Spleen (tissue), 11 donors: ENCODE data around the gene ERC1. TPM values are rescaled to one million over a fixed set of nuclear protein-coding genes. Genes with fewer than 3 reads are reported as not detected.
A peak's percentile ranks its signal among the peaks of the same experiment; 100 is the strongest.
"Not testable (repeated sequence)": the region's sequence is repeated elsewhere in the genome, so short reads cannot be mapped to it uniquely, and the experiment has no call there.

Experiments used
- DNase-seq: peaks from one replicate; pipeline ENCODE4 v3.0.0-alpha.2; 2020
- H3K27ac ChIP-seq, 8 donors: fragments of 200-600 bp; sonication (generic) in 7 of 8; 1 replicate in 4 of 8; 2 replicates in 4 of 8; pipeline versions ENCODE4 v1.5.0 to v1.8.0; 2016 to 2021; ENCODE audit warnings: inconsistent platforms in 4 of 8, mild to moderate bottlenecking in 4 of 8, moderate library complexity in 1 of 8
- H3K27me3 ChIP-seq, 7 donors: fragments of 200-600 bp; sonication (generic) in 6 of 7; replicated peaks in 1 of 7; 1 replicate in 4 of 7; 2 replicates in 3 of 7; pipeline versions ENCODE4 v1.5.0 to v1.8.0; 2016 to 2021; ENCODE audit warnings: inconsistent platforms in 3 of 7, mild to moderate bottlenecking in 1 of 7
- H3K36me3 ChIP-seq, 6 donors: fragments of 200-600 bp; sonication (generic) in 5 of 6; 1 replicate in 4 of 6; 2 replicates in 2 of 6; pipeline versions ENCODE4 v1.5.0 to v1.8.0; 2016 to 2021; ENCODE audit warnings: inconsistent platforms in 2 of 6
- H3K4me1 ChIP-seq, 6 donors: fragments of 200-600 bp; sonication (generic) in 5 of 6; 1 replicate in 3 of 6; 2 replicates in 3 of 6; pipeline versions ENCODE4 v1.5.0 to v1.8.0; 2016 to 2021; ENCODE audit warnings: inconsistent platforms in 3 of 6
- H3K4me3 ChIP-seq, 8 donors: fragments of 200-600 bp; sonication (generic) in 7 of 8; 1 replicate in 4 of 8; 2 replicates in 4 of 8; pipeline versions ENCODE4 v1.5.0 to v1.8.0; 2016 to 2021; ENCODE audit warnings: inconsistent platforms in 4 of 8, mild to moderate bottlenecking in 4 of 8, moderate library complexity in 2 of 8
- H3K9me3 ChIP-seq, 8 donors: fragments of 200-600 bp; sonication (generic) in 7 of 8; 1 replicate in 4 of 8; 2 replicates in 4 of 8; pipeline versions ENCODE4 v1.5.0 to v1.8.0; 2016 to 2021; ENCODE audit warnings: inconsistent platforms in 4 of 8
- POLR2A ChIP-seq, 3 donors: fragments of 450-650 bp; IDR thresholded peaks; one replicate each; pipeline ENCODE4 v1.5.1; 2017; ENCODE audit warnings: antibody characterized with exemption in 3 of 3, mild to moderate bottlenecking in 1 of 3
- POLR2AphosphoS5 ChIP-seq, 3 donors: sonication (generic); formaldehyde crosslinking; IDR thresholded peaks; one replicate each; pipeline ENCODE4 v1.5.1; 2017; ENCODE audit warnings: antibody characterized with exemption in 3 of 3
- WGBS, 5 donors: extraction: QIAGEN DNeasy Blood & Tissue Kit in 3 of 5; methylation state at CpG; one replicate each; pipeline versions ENCODE4 v1.1.5 to v1.1.7; 2013 to 2018; 5-methylcytosine and 5-hydroxymethylcytosine counted together
- intact Hi-C: fragments of 100-400 bp; cut with DNase I; formaldehyde crosslinking; loops from one replicate; pipeline ENCODE4 v1.15.0; 2023; ENCODE audit warnings: low total_unique reads
- polyA plus RNA-seq, 3 donors: library from polyadenylated mRNA; stranded (reverse); fragments of 200-250 nt; gene quantifications; one replicate each; pipeline ENCODE4 v1.2.1, GENCODE V29; 2013
- total RNA-seq, 7 donors: library from RNA; depleted of rRNA in 3 of 7; stranded (reverse); fragments of >200 nt in 3 of 7; fragmentation: NEBNext Ultra II Directional in 4 of 7; extraction: Animal tissue kit (Norgen Biotek cat#: 25700) in 4 of 7; gene quantifications; one replicate each; pipeline versions ENCODE4 v1.1.0 to v1.2.1, GENCODE V29; 2016 to 2021
- TF ChIP-seq, protein P1 (sequence below), 11 experiments: fragments of 200-600 bp in 7 of 11; fragments of 450-650 bp in 4 of 11; sonication (generic) in 4 of 11; IDR thresholded peaks in 8 of 11; conservative IDR thresholded peaks in 3 of 11; 1 replicate in 7 of 11; 2 replicates in 4 of 11; pipeline versions ENCODE4 v1.4.0 to v1.8.0; 2016 to 2021; ENCODE audit warnings: antibody characterized with exemption in 11 of 11, inconsistent platforms in 4 of 11, mild to moderate bottlenecking in 1 of 11
- donor health status: healthy with polysubstance abuse.
- donor health status: DM: no; HTN: no; CAD: no; lungs with moderate emphysema.
- donor health status: DM: no; HTN: no; CAD: no.
- donor health status: Bipolar disorder and iron deficiency.
- donor health status: healthy.
- donor health status: DM: no; HTN: no; CAD: no.
- donor health status: DM: yes; HTN: yes; CAD: no.

The ERC1 gene
- total and polyA plus RNA-seq, 10 donors = 1.2 to 73.4 (median 42.6) TPM

DNA sequence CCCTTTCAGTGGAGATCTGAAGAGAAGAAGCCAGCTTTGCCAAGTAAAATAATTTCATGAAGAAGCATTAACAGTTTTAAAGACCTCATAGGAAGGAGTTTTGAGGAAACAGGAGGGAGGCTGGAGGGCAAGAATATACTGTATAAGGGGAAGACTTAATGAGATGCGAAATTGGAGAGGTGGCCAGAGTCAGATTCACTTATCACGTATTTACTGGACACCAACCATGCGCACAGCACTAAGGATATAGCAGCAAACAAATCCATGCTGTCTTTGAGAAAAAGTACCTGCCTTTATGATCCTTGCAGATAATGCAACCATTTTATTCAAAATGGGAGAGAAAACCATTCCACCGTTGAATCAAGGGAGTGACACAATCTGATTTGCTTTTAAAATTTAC, 100.3 kb downstream of the ERC1 start:
- intact Hi-C loops = loop anchor here (10.0 kb wide), 1 partner anchor 277 kb away; no protein-coding TSS in a partner anchor
- DNase-seq = no peak
- Histone ChIP-seq H3K4me1 (peaks cover 0 to 15% (median 3%) of the 10 kb centered on the region in 6 donors), H3K27ac (no peak overlapping the region), H3K4me3 (no peak overlapping the region), H3K36me3 (no peaks in the 10 kb centered on the region), H3K27me3 (no peaks in the 10 kb centered on the region), H3K9me3 (no peaks in the 10 kb centered on the region)
- WGBS, 5 donors = 61 to 87% (median 84%) methylated on average over 4 of the region's 4 CpGs
- TF ChIP-seq POLR2AphosphoS5 (IDR thresholded peaks at IDR 0.05) (no peak), POLR2A (IDR thresholded peaks at IDR 0.05) (no peak)
- TF ChIP-seq, protein P1, sequence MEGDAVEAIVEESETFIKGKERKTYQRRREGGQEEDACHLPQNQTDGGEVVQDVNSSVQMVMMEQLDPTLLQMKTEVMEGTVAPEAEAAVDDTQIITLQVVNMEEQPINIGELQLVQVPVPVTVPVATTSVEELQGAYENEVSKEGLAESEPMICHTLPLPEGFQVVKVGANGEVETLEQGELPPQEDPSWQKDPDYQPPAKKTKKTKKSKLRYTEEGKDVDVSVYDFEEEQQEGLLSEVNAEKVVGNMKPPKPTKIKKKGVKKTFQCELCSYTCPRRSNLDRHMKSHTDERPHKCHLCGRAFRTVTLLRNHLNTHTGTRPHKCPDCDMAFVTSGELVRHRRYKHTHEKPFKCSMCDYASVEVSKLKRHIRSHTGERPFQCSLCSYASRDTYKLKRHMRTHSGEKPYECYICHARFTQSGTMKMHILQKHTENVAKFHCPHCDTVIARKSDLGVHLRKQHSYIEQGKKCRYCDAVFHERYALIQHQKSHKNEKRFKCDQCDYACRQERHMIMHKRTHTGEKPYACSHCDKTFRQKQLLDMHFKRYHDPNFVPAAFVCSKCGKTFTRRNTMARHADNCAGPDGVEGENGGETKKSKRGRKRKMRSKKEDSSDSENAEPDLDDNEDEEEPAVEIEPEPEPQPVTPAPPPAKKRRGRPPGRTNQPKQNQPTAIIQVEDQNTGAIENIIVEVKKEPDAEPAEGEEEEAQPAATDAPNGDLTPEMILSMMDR (IDR thresholded peaks at IDR 0.05 in 8 of 11, conservative IDR thresholded peaks at IDR 0.05 in 3 of 11) = no peak

DNA sequence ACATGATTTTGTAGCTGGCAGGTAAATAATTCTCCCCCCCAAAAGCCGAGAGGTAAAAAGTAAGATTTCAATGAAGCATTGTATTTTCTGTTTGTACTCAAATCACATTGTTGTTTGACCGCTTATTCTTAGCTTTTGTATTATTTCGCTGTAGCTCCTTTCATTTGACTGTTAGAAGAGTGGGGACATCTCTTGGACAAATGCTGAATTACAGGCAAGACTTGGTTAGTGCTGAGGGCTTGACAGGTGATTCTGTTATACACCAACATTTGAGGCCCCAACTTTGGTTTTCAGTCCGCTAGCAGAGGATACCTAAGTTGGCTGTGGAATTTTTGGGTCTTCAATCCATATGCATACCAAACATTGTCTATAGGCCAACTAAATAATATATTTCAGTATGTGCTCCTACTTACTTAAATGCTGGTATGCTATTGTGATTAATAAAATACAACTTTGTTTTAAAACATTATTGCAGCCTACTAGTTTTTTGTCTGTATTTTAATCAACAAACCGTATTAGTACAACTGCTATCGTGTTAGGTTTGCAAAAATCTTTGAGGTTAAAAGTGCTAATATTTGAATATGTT, 102.2 kb downstream of the ERC1 start:
- WGBS, 5 donors = 37 to 49% (median 43%) methylated on average over 6 of the region's 6 CpGs
- H3K4me1 ChIP-seq = peaks cover 0 to 15% (median 3%) of the 10 kb centered on the region in 6 donors
- no peak overlapping the region for H3K27ac ChIP-seq
- H3K9me3 ChIP-seq = no peaks in the 10 kb centered on the region
- no peaks in the 10 kb centered on the region for H3K27me3 ChIP-seq
- intact Hi-C loops = loop anchor here (10.0 kb wide), 1 partner anchor 278 kb away; no protein-coding TSS in a partner anchor
- H3K36me3 ChIP-seq = no peaks in the 10 kb centered on the region
- TF ChIP-seq, protein P1 (IDR thresholded peaks at IDR 0.05 in 8 of 11, conservative IDR thresholded peaks at IDR 0.05 in 3 of 11) = peak; percentile 24 to 75 (median 68)
- TF ChIP-seq POLR2AphosphoS5 (IDR thresholded peaks at IDR 0.05) = no peak
- H3K4me3 ChIP-seq = no peak overlapping the region
- no peak for DNase-seq

DNA sequence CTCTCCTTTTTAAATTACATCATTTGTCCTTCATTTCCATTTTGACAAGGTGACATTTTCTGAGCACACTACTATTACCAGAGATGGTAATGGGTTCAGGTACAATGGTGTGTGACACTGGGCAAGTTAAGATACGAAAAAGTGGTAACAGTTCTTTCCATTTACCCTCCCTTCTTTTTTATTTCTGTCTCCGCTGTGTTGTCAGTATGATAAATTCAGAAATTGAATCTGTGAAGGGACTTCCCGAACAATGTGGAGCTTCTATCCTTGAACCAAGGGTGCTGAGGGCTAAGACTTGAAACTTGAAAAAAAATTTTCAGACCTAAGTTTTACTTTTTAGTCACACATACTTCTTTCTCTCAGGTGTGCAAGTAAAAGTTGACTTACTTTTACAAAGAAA, 103.7 kb downstream of the ERC1 start:
- Histone ChIP-seq H3K9me3 (no peaks in the 10 kb centered on the region), H3K27ac (no peak overlapping the region), H3K36me3 (no peaks in the 10 kb centered on the region), H3K4me3 (no peak overlapping the region), H3K27me3 (no peaks in the 10 kb centered on the region), H3K4me1 (peaks cover 0 to 15% (median 3%) of the 10 kb centered on the region in 6 donors)
- intact Hi-C loops = loop anchor here (10.0 kb wide), 1 partner anchor 280 kb away; no protein-coding TSS in a partner anchor
- 74 to 88% (median 80%) methylated on average over 3 of the region's 3 CpGs for WGBS, 5 donors
- TF ChIP-seq, protein P1 (IDR thresholded peaks at IDR 0.05 in 8 of 11, conservative IDR thresholded peaks at IDR 0.05 in 3 of 11) = no peak
- TF ChIP-seq POLR2A (IDR thresholded peaks at IDR 0.05) (no peak), POLR2AphosphoS5 (IDR thresholded peaks at IDR 0.05) (no peak)
- DNase-seq = no peak

DNA sequence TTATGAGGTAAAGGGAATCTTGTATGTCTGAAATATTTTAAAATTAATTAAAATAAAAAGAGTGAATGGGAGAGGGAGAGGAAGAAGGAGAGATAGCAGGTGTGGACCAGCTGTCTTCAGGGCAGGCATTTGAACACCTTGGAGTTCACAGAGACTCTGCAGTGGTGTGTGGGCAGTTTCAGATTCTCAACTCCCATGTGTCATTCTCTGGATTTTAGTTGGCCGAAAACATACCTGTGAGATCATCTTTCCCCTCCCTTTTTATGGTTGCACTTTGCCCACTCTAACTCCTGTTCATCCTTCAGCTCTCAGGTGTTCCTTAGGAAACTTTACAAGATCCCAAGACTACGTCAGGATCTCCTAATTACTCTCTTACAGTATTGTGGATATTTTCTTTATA, 108.1 kb downstream of the ERC1 start:
- Histone ChIP-seq H3K4me3 (no peak overlapping the region), H3K27me3 (no peaks in the 10 kb centered on the region), H3K27ac (no peak overlapping the region), H3K9me3 (no peaks in the 10 kb centered on the region), H3K36me3 (no peaks in the 10 kb centered on the region), H3K4me1 (peaks cover 0 to 11% (median 0%) of the 10 kb centered on the region in 6 donors)
- DNase-seq = no peak
- WGBS, 5 donors = 78 to 91% (median 91%) methylated on average over 2 of the region's 2 CpGs
- intact Hi-C loops = loop anchor here (10.0 kb wide), 1 partner anchor 284 kb away; no protein-coding TSS in a partner anchor
- TF ChIP-seq POLR2AphosphoS5 (IDR thresholded peaks at IDR 0.05) = no peak

DNA sequence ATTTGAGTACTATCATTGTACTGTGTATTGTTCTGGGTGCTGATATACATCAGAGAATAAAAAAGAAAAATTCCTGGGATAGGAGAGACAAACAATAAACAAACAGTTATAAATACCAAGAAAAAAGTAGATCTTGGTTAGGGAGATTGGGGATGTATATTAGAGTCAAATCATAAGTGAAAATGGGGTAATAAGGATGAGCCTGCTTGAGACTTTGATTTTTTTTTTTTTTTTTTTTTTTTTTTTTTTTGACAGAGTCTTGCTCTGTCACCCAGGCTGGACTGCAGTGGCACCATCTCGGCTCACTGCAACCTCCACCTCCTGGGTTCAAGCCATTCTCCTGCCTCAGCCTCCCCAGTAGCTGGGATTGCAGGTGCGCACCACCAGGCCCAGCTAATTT, 108.6 kb downstream of the ERC1 start:
- peaks cover 0 to 11% (median 0%) of the 10 kb centered on the region in 6 donors for H3K4me1 ChIP-seq
- H3K4me3 ChIP-seq, H3K27me3 ChIP-seq, H3K27ac ChIP-seq, DNase-seq, H3K9me3 ChIP-seq, H3K36me3 ChIP-seq: not testable (repeated sequence)
- intact Hi-C loops = loop anchor here (10.0 kb wide), 1 partner anchor 285 kb away; no protein-coding TSS in a partner anchor
- WGBS, 5 donors = 85 to 94% (median 92%) methylated on average over 2 of the region's 2 CpGs
